PFSK-1 (cell line): Measurements from ENCODE around the gene SNRNP200.

Experiments
- FOXP2 ChIP-seq: optimal IDR thresholded peaks from 2 replicates; pipeline ENCODE3; 2011; ENCODE audit warnings: borderline replicate concordance, control low read depth, inconsistent platforms; ENCODE audit not compliant: insufficient read depth; ENCODE audit errors: extremely low read length, extremely low read depth
- POLR2AphosphoS5 ChIP-seq: IDR thresholded peaks from 2 replicates; pipeline ENCODE4 v1.6.1; 2012; ENCODE audit warnings: low read depth, mild to moderate bottlenecking, control low read depth, low read length, moderate library complexity
- SIN3A ChIP-seq: IDR thresholded peaks from 2 replicates; pipeline ENCODE4 v1.6.1; 2012; ENCODE audit warnings: mild to moderate bottlenecking, low read length, moderate library complexity, borderline replicate concordance; ENCODE audit not compliant: insufficient read depth
- TAF1 ChIP-seq: IDR thresholded peaks from 2 replicates; pipeline ENCODE4 v1.6.1; 2012; ENCODE audit warnings: low read length, control low read depth, borderline replicate concordance; ENCODE audit not compliant: insufficient read depth

DNA sequence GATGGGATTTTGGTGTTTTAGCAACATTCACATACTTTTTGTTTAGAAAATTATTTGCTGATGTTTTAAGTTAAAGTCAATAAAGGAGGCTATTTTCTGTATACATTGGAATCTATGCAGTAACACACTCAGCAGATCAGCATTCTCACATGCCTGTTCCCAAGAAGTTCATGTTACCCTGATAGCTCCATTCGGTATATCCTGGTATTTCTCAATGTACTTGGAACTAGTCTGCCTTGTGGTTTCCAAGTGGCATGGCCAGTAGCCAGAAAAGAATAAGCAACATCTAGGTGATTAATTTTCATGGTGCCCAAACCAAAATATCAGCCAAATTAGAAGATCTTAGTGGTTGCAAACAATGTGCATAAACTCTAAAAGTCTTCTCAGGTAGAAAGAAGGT is 25.1 kb upstream of the SNRNP200 start:
- TF ChIP-seq SIN3A (no peak), POLR2AphosphoS5 (no peak), TAF1 (no peak), FOXP2 (no peak)
